ENCODE measurements around the gene TMEM151A.

The TMEM151A gene

DNA sequence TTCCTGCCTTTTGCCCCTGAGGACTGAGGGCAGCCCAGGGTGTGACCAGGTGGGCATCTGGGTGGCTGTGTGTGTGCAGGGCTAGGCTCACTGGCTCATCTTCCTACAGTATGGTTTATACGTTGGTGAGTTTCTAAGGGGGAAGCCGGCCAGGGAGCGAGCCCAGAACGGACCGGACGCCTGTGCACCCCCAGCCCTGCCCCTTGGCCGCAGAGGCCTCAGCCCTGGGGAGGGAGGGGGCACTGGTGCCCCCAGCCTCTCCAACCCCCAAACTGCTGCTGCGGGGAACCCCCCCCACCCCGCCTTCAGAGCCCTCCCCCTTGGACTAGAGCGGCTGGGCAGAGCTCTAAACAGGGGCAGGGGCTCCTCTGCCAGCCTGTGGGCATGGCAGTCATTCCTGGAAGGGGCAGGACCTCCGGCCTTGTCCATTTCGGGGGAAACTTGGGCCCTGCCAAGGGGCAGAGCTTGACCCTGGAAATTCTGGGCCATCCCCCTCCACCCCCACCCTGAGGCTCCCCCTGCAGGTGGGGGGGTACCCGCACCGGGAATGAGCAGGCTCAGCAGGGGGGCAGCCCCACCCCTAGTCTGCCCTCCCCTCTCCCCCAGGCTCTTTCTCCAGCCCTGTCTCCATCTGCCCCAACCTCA is 8.1 kb upstream of the TMEM151A start:
- DNase-seq = no peak

GRCh38 chr11:66284526-66285078 is 7.1 kb upstream of the TMEM151A start:
- DNase-seq = no peak

- no peak for DNase-seq
Observed at GRCh38 chr11:66285250-66285947, 6.3 kb upstream of the TMEM151A start.

- no peak for DNase-seq
Observed at GRCh38 chr11:66286699-66287098, 5.0 kb upstream of the TMEM151A start.

- DNase-seq = no peak
Observed at GRCh38 chr11:66287211-66287888, 4.3 kb upstream of the TMEM151A start.

GRCh38 chr11:66287889-66288670 is 3.6 kb upstream of the TMEM151A start:
- DNase-seq = no peak

- peak; percentile 98 for DNase-seq
Observed at GRCh38 chr11:66288671-66289547, 2.8 kb upstream of the TMEM151A start, which contains the start of gene YIF1A. Gene YIF1A (minus strand): TSS chr11:66289143. CDS start chr11:66288985, 158 bp downstream.

DNA sequence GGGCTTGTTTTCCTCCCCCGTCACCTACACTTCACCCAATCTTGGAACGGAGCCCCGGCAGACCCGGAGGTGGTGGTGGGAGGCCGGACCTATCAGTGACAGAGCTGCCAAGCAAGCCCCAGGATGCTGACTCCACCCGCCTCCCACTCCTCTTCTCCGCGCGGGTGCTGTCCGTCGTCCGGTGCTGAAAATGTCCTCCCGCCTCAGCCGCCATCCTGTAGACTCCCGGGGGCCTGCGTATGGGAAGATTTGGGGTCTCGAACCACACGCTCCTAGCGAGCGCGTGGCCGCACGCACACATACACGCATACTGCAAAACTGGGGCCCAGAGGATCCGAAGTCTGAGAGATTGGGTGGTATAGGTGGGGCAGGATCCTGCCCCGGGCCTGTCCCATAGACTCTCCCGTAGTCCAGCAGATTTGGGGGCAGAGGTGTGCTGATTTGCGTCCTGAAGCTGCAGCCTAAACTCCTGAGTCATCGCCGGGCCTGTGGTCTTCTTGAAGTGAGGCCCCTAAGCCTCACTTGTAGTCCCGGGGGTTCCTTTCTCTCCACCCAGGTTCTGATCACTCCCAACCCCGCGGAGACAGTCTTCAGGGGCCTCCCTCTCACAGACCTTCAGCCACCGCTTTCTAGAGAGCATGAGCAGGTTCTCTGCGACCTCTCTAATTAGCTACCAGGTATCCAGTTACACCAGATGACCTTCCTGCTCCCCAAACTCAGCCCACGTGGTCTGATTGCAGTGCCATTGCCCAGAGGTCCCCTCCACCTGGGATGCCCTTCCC is 2.0 kb upstream of the TMEM151A start:
- no peak for DNase-seq

- DNase-seq = no peak
Observed at GRCh38 chr11:66290330-66290621, 1.4 kb upstream of the TMEM151A start.

DNA sequence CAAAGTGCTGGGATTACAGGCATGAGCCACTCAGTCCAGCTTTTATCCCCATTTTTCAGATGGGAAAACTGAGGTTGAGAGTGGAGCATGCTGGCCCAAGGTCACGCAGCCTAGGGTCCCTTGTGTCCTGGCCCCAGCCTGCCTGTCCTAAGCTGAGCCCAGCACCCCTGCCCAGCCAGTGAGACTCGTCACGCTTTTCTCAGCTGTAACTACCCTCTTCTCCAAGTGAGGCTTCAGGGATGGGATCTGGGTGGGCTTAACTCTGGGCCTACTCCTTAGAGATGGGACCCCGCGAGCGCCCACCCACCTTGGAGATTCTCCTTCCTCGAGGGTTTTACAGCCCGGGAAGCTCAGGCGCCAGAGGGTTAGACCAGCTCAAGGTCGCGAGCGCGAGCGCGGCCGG is 390 bp upstream of the TMEM151A start:
- DNase-seq = no peak

- no peak for DNase-seq
Observed at GRCh38 chr11:66292543-66293332, 1.0 kb downstream of the TMEM151A start.

GRCh38 chr11:66293352-66293751 is 1.7 kb downstream of the TMEM151A start:
- no peak for DNase-seq

DNA sequence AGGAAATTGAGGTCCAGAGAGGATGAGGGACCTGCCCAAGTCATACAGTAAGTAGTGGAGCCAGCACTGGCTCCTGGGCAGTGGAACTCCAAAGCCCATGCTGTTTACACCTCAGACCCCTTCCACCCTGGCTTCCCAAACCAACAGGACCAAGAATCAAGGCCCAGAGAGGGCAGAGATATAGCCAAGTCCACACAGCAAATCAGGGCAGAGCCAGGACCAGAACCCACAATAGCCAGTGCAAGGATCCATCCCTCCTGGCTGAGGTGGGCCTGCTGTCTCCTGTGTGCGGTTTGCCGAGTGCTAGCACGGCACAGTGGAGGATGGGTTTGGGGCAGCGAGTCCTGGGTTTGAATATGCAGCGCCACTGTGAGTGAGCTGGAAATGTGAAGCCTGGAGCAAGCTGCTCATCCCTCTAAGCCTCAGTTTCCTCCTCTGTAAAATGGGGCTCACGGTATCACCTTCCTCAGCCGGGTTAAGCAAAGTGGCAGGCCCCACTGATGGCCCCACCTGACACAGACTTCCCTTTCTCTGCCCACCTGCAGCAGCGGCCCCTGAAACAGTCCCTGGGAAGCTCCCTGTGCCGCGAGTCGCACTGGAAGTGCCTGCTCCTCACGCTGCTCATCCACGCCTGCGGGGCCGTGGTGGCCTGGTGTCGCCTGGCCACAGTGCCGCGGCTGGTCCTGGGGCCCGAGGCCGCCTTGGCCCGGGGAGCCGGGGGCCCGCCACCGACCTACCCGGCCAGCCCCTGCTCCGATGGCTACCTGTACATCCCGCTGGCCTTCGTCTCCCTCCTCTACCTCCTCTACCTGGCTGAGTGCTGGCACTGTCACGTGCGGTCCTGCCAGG is 2.3 kb downstream of the TMEM151A start:
- DNase-seq = no peak

DNA sequence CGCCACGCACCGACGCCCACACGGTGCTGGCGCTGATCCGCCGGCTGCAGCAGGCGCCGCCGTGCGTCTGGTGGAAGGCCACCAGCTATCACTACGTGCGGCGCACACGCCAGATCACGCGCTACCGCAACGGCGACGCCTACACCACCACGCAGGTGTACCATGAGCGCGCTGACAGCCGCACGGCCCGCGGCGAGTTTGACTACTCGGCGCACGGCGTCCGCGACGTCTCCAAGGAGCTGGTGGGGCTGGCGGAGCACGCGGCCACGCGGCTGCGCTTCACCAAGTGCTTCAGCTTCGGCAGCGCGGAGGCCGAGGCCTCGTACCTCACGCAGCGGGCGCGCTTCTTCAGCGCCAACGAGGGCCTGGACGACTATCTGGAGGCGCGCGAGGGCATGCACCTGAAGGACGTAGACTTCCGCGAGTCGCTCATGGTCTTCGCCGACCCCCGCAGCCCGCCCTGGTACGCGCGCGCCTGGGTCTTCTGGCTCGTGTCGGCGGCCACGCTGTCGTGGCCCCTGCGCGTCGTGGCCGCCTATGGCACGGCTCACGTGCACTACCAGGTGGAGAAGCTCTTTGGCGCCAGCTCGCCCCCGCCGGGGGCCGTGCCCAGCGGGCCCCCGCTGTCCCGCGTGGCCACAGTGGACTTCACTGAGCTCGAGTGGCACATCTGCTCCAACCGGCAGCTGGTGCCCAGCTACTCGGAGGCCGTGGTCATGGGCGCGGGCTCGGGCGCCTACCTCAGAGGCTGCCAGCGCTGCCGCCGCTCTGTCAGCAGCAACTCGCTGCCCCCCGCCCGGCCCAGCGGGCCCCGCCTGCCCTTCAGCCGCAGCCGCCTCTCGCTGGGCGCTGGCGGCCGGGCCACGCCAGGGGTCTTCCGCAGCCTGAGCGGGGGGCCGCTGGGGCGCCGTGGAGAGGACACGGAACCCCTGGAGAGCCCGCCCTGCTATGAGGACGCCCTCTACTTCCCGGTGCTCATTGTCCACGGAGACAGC is 3.2 kb downstream of the TMEM151A start:
- DNase-seq = no peak

DNA sequence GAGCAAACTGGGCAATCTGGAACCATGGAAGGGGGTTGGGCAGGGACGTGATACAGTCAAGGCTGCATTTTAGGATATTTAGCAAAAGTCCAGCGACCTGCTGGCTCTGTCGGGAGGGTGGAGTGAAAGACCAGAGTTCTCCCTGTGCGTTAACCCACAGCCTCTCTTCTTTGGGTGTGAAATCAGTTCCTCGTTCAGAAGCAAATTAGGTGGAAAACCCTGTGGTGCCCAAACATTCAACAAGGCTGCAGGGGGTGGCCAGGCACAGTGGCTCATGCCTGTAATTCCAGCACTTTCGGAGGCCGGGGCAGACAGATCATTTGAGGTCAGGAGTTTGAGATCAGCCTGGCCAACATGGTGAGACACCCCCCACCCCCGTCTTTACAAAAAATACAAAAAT is 5.9 kb downstream of the TMEM151A start:
- no peak for DNase-seq

- DNase-seq = no peak
Observed at GRCh38 chr11:66299186-66299585, 7.5 kb downstream of the TMEM151A start.

DNA sequence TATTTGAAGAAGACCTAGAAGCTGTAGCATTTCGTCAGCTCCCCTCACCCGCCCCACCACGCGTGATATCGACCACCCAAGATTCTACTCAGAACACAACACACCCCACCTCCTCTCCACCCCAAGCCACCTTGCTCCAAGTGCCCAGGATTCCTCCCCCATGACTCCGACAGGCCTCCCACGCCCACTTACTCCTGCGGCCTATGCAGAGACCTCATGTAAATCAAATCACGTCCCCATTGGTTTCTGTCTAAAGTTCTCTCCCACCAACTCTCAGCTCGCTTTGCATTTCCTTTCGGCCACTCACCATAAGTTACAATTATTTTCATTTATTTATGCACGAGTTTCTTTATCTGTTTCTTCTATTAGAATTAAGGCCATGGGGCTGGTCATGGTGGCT is 11.0 kb downstream of the TMEM151A start:
- DNase-seq = no peak

- no peak for DNase-seq
Observed at GRCh38 chr11:66309475-66309874, 17.8 kb downstream of the TMEM151A start.

Data from NCI-H2171 (cell line).